ENCODE results near the gene IRF2BP1.

Gene IRF2BP1

DNA sequence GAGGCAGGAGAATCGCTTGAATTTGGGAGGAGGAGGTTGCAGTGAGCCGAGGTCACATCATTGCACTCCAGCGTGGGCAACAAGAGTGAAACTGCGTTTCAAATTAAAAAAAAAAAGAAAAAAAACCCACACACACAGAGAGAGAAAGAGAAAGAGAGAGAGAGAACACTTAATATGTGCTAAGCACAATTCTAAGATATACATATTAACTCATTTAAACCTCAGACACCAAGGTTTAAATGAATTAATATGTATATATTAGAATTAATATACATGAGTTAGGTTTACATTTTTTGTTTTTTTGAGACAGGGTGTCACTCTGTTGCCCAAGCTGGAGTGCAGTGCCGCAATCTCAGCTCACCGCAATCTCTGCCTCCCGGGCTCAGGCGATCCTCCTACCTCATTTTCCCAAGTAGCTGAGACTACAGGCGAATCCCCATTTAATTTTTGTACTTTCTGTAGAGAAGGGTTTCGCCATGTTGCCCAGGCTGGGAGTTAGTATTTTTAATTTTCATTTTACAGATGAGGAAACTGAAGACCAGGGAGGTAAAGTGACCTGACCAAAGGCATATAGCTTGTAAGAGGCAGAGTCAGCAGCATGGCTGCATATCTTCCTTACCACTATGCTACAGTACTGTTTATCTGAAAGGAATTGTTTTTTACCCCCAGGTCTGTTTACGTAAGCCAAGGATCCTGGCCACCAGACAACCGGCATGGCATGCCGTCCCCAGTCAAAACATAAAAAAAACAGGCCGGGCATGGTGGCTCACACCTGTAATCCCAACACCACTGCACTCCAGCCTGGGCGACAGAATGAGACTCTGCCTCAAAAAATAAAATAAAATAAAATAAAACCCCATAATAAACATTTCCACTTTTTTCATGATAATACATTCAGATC, 25.3 kb downstream of the IRF2BP1 start:
- DNase-seq = no peak

DNA sequence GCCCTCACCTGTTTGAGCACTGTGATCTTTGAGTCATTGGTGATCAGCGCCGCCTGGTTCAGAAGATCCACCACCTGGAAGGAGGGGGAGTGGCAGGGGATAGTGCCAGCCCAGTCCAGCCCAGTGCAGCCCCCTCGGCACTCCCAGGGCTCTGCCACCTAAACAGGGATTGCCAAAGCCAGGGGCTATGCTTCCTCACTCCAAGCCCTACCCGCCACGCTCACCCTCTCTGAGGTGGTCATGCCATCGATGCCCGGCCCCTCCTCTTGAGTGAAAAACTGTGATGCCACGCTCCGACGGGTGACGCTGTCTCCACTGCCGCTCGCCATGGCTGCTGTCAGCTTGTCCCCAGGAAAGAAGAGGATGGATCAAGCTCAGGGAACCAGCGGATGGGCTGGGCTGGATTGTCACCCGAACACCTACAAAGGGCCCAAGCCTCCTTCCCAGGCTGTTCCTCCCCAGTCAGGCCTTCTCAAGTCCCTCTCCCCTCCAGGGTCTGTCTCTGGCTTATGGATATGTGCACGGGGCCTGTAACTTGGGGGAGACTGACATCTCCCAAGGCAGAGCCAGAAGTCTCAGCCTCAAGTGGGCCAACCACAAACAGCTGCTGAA, 31.7 kb downstream of the IRF2BP1 start:
- DNase-seq = no peak

DNA sequence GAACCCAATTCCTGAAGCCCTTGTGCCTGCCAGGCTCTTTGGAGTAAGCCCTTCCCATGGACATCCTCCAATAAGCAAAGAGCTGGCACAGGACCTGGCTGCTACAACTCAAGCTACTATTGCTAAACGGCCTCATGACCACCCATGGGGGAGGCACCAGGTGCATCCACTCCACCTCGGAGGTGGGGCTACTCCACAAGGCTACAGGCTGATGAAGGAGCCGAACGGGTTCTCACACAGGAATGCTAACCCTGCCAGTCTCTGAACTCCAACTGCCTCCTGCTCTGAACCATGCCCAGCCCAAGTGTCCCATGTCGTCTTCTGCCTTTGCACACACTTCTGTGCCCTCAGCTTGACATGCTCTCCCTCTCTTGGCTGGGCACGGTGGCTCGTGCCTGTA, 33.0 kb downstream of the IRF2BP1 start:
- no peak for DNase-seq

DNA sequence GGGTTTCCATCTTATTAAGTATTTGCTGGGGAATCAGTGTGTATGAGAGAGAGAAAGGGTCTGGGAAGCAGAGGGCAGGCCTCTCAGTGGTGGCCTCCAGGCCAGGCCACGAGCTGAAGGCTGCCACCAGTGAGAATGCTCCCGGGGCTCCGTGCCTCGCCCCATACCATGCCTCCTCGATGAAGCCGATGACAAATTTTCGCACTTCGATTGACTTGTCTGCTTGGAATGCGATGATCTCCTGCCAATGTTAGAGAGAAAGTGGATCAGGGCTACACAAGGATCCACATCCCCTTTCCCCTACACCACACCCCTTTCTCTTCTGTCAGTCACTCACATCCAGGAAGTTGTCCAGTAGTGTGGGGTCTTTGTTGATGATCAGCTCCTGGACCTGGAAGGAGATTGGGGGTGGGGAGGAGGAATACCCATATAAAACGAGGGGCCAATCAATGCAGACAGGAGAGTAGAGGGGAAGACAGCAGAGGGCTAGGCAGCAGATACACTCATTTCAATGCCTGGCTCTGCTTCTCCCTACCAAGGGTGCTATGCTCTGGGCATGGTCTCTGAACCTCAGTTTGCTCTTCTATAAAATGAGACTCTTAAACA, 33.7 kb downstream of the IRF2BP1 start:
- DNase-seq = no peak

DNA sequence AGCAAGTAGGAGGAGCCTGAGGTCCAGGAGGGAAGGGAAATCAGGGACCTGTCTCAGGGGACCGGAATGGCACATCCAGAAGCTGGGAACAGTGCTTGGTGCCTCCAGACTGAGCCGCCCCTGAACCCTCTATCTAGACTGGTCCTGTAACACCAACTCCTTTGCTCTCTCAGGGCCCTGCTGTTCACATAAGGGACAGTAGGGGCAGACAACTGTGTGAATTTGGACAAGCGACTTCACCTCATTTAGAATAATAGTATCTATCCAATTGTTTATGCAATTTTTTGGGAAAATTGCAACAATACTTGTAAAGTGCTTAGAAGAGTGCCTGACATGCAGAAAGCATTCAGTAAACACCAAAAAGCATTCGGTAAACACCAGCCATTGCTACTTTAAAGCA, 37.0 kb downstream of the IRF2BP1 start:
- no peak for DNase-seq

DNA sequence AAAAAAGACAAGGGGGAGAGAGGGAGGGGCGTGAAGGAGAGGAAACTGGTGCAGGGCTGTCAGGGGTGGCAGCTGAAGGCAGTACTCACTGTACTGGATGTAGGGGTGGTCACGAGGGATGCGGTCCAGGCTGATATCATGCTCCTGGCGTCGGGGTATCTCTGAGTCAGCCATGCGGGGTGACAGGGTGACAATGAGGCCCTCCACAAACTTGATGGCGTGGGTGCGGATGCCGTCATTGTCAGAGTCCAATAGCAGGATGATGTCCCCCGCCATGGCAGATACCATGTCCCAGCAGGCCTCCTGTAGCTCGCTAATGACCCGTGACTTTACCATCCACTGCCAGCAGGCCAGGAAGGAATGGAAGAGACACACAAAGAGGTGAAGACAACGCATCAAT, 38.3 kb downstream of the IRF2BP1 start:
- no peak for DNase-seq

DNA sequence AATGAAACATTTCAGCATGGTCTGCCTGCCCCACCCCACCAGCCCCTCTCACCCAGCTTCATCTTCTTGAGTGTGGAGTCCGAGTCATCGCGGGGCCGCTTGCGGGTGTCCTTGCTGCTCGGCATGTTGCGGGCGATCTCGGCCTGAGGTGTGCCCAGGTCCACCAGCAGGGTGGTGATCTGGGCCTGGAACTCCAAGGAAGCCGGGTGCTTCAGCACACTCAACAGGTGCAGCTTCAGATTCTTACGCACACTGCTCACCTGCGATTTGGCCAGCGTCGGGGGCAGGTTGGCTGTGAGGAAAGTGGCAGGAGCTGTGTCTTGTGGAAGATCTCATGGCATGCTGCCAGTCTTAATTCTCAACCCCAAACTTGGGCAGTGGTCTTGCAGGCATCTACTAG, 43.7 kb downstream of the IRF2BP1 start:
- DNase-seq = no peak

DNA sequence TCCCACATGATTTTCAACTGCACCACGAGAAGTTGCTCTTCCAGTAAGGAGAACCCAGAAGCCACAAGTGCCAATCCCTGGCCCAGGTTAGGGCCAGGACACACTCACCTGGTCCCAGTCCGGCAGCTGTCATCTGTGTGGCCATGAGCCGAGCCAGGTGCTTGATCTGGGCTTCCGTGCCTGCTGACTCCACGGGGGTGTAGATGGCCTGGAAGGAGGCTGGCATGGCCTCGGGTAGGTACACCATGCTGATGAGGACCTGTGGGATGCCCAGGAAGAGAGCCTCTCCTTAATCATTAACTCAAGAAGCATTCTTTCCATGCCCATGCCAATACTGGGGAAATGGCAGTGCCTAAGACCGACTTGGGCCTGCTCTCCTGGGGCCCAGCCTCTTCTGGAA, 51.0 kb downstream of the IRF2BP1 start:
- DNase-seq = no peak
